Neural cell (in vitro differentiated cells): ENCODE data around the gene SRP19. TPM values are rescaled to one million over a fixed set of nuclear protein-coding genes. Genes with fewer than 3 reads are reported as not detected.

Source experiments
- H2AFZ ChIP-seq: fragments of 200-600, 300-800 bp; sonication (generic), shearing (Covaris generic); 2 replicates; pipeline ENCODE4 v1.6.0; 2014; ENCODE audit warnings: low read depth, mild to moderate bottlenecking, antibody characterized with exemption, low read length, moderate library complexity
- H3F3A ChIP-seq: fragments of 200-600 bp; shearing (Covaris generic); 2 replicates; pipeline ENCODE4 v1.6.1; 2016; ENCODE audit warnings: mild to moderate bottlenecking, moderate library complexity, mixed read lengths, antibody characterized with exemption, low read length; ENCODE audit not compliant: insufficient read depth, poor library complexity, severe bottlenecking
- H3K27ac ChIP-seq: fragments of 200-600, 300-800 bp; sonication (generic), shearing (Covaris generic); 2 replicates; pipeline ENCODE4 v1.5.1; 2014; ENCODE audit warnings: mild to moderate bottlenecking, low read length, moderate library complexity
- H3K27me3 ChIP-seq: fragments of 300-800, 200-600 bp; sonication (generic), shearing (Covaris generic); 2 replicates; pipeline ENCODE4 v1.6.0; 2014; ENCODE audit warnings: mild to moderate bottlenecking, low read depth, low read length, moderate library complexity; ENCODE audit not compliant: insufficient read depth
- H3K36me3 ChIP-seq: fragments of 300-800, 200-600 bp; sonication (generic), shearing (Covaris generic); 2 replicates; pipeline ENCODE4 v1.5.1; 2014; ENCODE audit warnings: mild to moderate bottlenecking, antibody characterized with exemption, low read length, moderate library complexity; ENCODE audit not compliant: insufficient read depth
- H3K4me2 ChIP-seq: fragments of 300-800, 200-600 bp; sonication (generic), shearing (Covaris generic); 2 replicates; pipeline ENCODE4 v1.6.0; 2014; ENCODE audit warnings: mild to moderate bottlenecking, low read length
- H3K4me3 ChIP-seq: fragments of 300-800, 200-600 bp; sonication (generic), shearing (Covaris generic); 2 replicates; pipeline ENCODE4 v1.5.1; 2014; ENCODE audit warnings: mild to moderate bottlenecking, low read length, moderate library complexity
- H3K79me2 ChIP-seq: fragments of 200-600 bp; shearing (Covaris generic); replicated peaks from 2 replicates; pipeline ENCODE4 v1.6.0; 2014; ENCODE audit warnings: mild to moderate bottlenecking, low read length, moderate library complexity; ENCODE audit not compliant: insufficient read depth
- H3K9ac ChIP-seq: fragments of 300-800, 200-600 bp; sonication (generic), shearing (Covaris generic); 2 replicates; pipeline ENCODE4 v1.6.1; 2016; ENCODE audit warnings: mild to moderate bottlenecking, low read length, mixed read lengths
- H3K9me2 ChIP-seq: fragments of 200-600 bp; shearing (Covaris generic); 2 replicates; pipeline ENCODE4 v1.6.1; 2016; ENCODE audit warnings: mild to moderate bottlenecking, low read length, mixed read lengths; ENCODE audit not compliant: insufficient read depth
- H3K9me3 ChIP-seq: fragments of 200-600, 300-800 bp; sonication (generic), shearing (Covaris generic); 2 replicates; pipeline ENCODE4 v1.6.1; 2016; ENCODE audit warnings: mild to moderate bottlenecking, mixed run types, low read length, moderate library complexity, mixed read lengths
- H4K20me1 ChIP-seq: fragments of 200-600 bp; shearing (Covaris generic); 2 replicates; pipeline ENCODE4 v1.6.1; 2016; ENCODE audit warnings: mild to moderate bottlenecking, mixed run types; ENCODE audit not compliant: insufficient read depth
- CTCF ChIP-seq: fragments of 450-650 bp; IDR thresholded peaks from 2 replicates; pipeline ENCODE4 v1.5.1; 2014; ENCODE audit warnings: antibody characterized with exemption, mild to moderate bottlenecking, moderate library complexity; ENCODE audit not compliant: poor library complexity, severe bottlenecking
- EP300 ChIP-seq: fragments of 450-650 bp; conservative IDR thresholded peaks from 2 replicates; pipeline ENCODE4 v1.6.1; 2014; ENCODE audit warnings: antibody characterized with exemption, mild to moderate bottlenecking, moderate library complexity; ENCODE audit not compliant: poor library complexity, severe bottlenecking
- EZH2 ChIP-seq: fragments of 200-600, 300-800 bp; shearing (Covaris generic), sonication (generic); IDR thresholded peaks from 2 replicates; pipeline ENCODE4 v1.6.1; 2014; ENCODE audit warnings: antibody characterized with exemption, low read length, borderline replicate concordance, mild to moderate bottlenecking; ENCODE audit not compliant: insufficient read depth, poor library complexity, severe bottlenecking
- MXI1 ChIP-seq: fragments of 450-650 bp; conservative IDR thresholded peaks from 2 replicates; pipeline ENCODE4 v1.6.1; 2014; ENCODE audit warnings: antibody characterized with exemption, mild to moderate bottlenecking; ENCODE audit not compliant: poor library complexity, severe bottlenecking
- POLR2AphosphoS5 ChIP-seq: IDR thresholded peaks from 2 replicates; pipeline ENCODE4 v1.6.1; 2012
- RAD21 ChIP-seq: fragments of 450-650 bp; conservative IDR thresholded peaks from 2 replicates; pipeline ENCODE4 v1.6.1; 2014; ENCODE audit warnings: antibody characterized with exemption, mild to moderate bottlenecking, moderate library complexity
- REST ChIP-seq: IDR thresholded peaks from 2 replicates; pipeline ENCODE4 v1.6.1; 2012; ENCODE audit warnings: borderline replicate concordance
- SMC3 ChIP-seq: fragments of 450-650 bp; conservative IDR thresholded peaks from 2 replicates; pipeline ENCODE4 v1.6.1; 2014; ENCODE audit warnings: antibody characterized with exemption, mild to moderate bottlenecking, moderate library complexity; ENCODE audit not compliant: poor library complexity
- TAF1 ChIP-seq: IDR thresholded peaks from 2 replicates; pipeline ENCODE4 v1.6.1; 2012; ENCODE audit warnings: low read depth
- polyA plus RNA-seq: library from polyadenylated mRNA; depleted of rRNA; stranded (reverse); fragments of >200 nt; gene quantifications from 2 replicates; pipeline ENCODE4 v1.2.3, GENCODE V29; 2014

Gene SRP19
- polyA plus RNA-seq, 1 donor from 2014 or later: 179 TPM

- no peak overlapping the region for H3K9ac ChIP-seq
- H3K79me2 ChIP-seq: no peaks in the 10 kb centered on the region
- no peaks in the 10 kb centered on the region for H3K36me3 ChIP-seq
Observed at GRCh38 chr5:112885001-112885400, 23.9 kb downstream of the SRP19 start.

GRCh38 chr5:112886975-112887374, 25.9 kb downstream of the SRP19 start:
- Histone ChIP-seq H4K20me1 (no peaks in the 10 kb centered on the region), H3K9me3 (no peaks in the 10 kb centered on the region), H3K9me2 (no peaks in the 10 kb centered on the region), H3K36me3 (no peaks in the 10 kb centered on the region), H3K9ac (no peak overlapping the region), H3F3A (no peaks in the 10 kb centered on the region), H3K4me2 (no peak overlapping the region), H3K27me3 (no peaks in the 10 kb centered on the region), H2AFZ (no peak overlapping the region), H3K79me2 (no peaks in the 10 kb centered on the region), H3K4me3 (no peak overlapping the region), H3K27ac (no peak overlapping the region)
- TF ChIP-seq SMC3 (no peak), EZH2 (no peak), EP300 (no peak), POLR2AphosphoS5 (no peak), TAF1 (no peak), CTCF (no peak), RAD21 (no peak), MXI1 (no peak)

More at GRCh38 chr5:112885001-112885400, 23.9 kb downstream of the SRP19 start:
- H3K4me3 ChIP-seq: no peak overlapping the region
- no peak overlapping the region for H2AFZ ChIP-seq
- no peaks in the 10 kb centered on the region for H3K27me3 ChIP-seq
- H3F3A ChIP-seq: no peaks in the 10 kb centered on the region
- H4K20me1 ChIP-seq: no peaks in the 10 kb centered on the region
- TF ChIP-seq EP300: no peak
- TF ChIP-seq MXI1: no peak
- TF ChIP-seq POLR2AphosphoS5: no peak
- TF ChIP-seq SMC3: no peak
- TF ChIP-seq TAF1: no peak
- TF ChIP-seq CTCF: no peak
- no peak for TF ChIP-seq EZH2
- TF ChIP-seq REST: no peak
- no peak for TF ChIP-seq RAD21
- no peaks in the 10 kb centered on the region for H3K9me3 ChIP-seq
- no peak overlapping the region for H3K4me2 ChIP-seq
- H3K9me2 ChIP-seq: no peaks in the 10 kb centered on the region
- H3K27ac ChIP-seq: no peak overlapping the region
